ENCODE data around the gene RRBP1. TPM values are rescaled to one million over a fixed set of nuclear protein-coding genes. Genes with fewer than 3 reads are reported as not detected.

Gene RRBP1
- total RNA-seq, 1 experiment from 2014 or later = 70.4 TPM

GRCh38 chr20:17688965-17689364 is 6.9 kb upstream of the RRBP1 start:
- in situ Hi-C loops (cut with HindIII; ENCODE audit: low pct_unique_long_range_greater_than_20kb, low sequenced_read_pairs) = no loop called here
- no peak for DNase-seq (ENCODE audit: low read depth)

- in situ Hi-C loops (cut with HindIII; ENCODE audit: low pct_unique_long_range_greater_than_20kb, low sequenced_read_pairs) = no loop called here
Observed at GRCh38 chr20:17687800-17688199, 5.8 kb upstream of the RRBP1 start.

GRCh38 chr20:17685168-17685567 is 3.1 kb upstream of the RRBP1 start:
- no peak for DNase-seq (ENCODE audit: low read depth)

More at GRCh38 chr20:17687800-17688199, 5.8 kb upstream of the RRBP1 start:
- DNase-seq (ENCODE audit: low read depth) = no peak

GRCh38 chr20:17684077-17684888 is 2.2 kb upstream of the RRBP1 start:
- in situ Hi-C loops (cut with HindIII; ENCODE audit: low pct_unique_long_range_greater_than_20kb, low sequenced_read_pairs) = no loop called here
- no peak for DNase-seq (ENCODE audit: low read depth)

More at GRCh38 chr20:17685168-17685567, 3.1 kb upstream of the RRBP1 start:
- in situ Hi-C loops (cut with HindIII; ENCODE audit: low pct_unique_long_range_greater_than_20kb, low sequenced_read_pairs) = no loop called here

GRCh38 chr20:17683218-17684076 is 1.4 kb upstream of the RRBP1 start:
- in situ Hi-C loops (cut with HindIII; ENCODE audit: low pct_unique_long_range_greater_than_20kb, low sequenced_read_pairs) = no loop called here
- DNase-seq (ENCODE audit: low read depth) = no peak

GRCh38 chr20:17682889-17683198 is 802 bp upstream of the RRBP1 start:
- in situ Hi-C loops (cut with HindIII; ENCODE audit: low pct_unique_long_range_greater_than_20kb, low sequenced_read_pairs) = no loop called here
- DNase-seq (ENCODE audit: low read depth) = no peak

- in situ Hi-C loops (cut with HindIII; ENCODE audit: low pct_unique_long_range_greater_than_20kb, low sequenced_read_pairs) = no loop called here
Observed at GRCh38 chr20:17681726-17682102, 328 bp downstream of the RRBP1 start.

GRCh38 chr20:17680836-17681725 is 961 bp downstream of the RRBP1 start:
- in situ Hi-C loops (cut with HindIII; ENCODE audit: low pct_unique_long_range_greater_than_20kb, low sequenced_read_pairs) = no loop called here
- peak; percentile 67 for DNase-seq (ENCODE audit: low read depth)

More at GRCh38 chr20:17681726-17682102, 328 bp downstream of the RRBP1 start:
- DNase-seq (ENCODE audit: low read depth) = no peak

- in situ Hi-C loops (cut with HindIII; ENCODE audit: low pct_unique_long_range_greater_than_20kb, low sequenced_read_pairs) = no loop called here
- peak; percentile 68 for DNase-seq (ENCODE audit: low read depth)
Observed at GRCh38 chr20:17679941-17680835, 1.9 kb downstream of the RRBP1 start.

- DNase-seq (ENCODE audit: low read depth) = no peak
- in situ Hi-C loops (cut with HindIII; ENCODE audit: low pct_unique_long_range_greater_than_20kb, low sequenced_read_pairs) = no loop called here
Observed at GRCh38 chr20:17678886-17679285, 3.2 kb downstream of the RRBP1 start.

- in situ Hi-C loops (cut with HindIII; ENCODE audit: low pct_unique_long_range_greater_than_20kb, low sequenced_read_pairs) = no loop called here
- no peak for DNase-seq (ENCODE audit: low read depth)
Observed at GRCh38 chr20:17678295-17678694, 3.7 kb downstream of the RRBP1 start.

GRCh38 chr20:17676942-17677341 is 5.1 kb downstream of the RRBP1 start:
- DNase-seq (ENCODE audit: low read depth) = no peak
- in situ Hi-C loops (cut with HindIII; ENCODE audit: low pct_unique_long_range_greater_than_20kb, low sequenced_read_pairs) = no loop called here

GRCh38 chr20:17676378-17676759 is 5.7 kb downstream of the RRBP1 start:
- in situ Hi-C loops (cut with HindIII; ENCODE audit: low pct_unique_long_range_greater_than_20kb, low sequenced_read_pairs) = no loop called here
- DNase-seq (ENCODE audit: low read depth) = no peak

- in situ Hi-C loops (cut with HindIII; ENCODE audit: low pct_unique_long_range_greater_than_20kb, low sequenced_read_pairs) = no loop called here
Observed at GRCh38 chr20:17675519-17676377, 6.3 kb downstream of the RRBP1 start.

GRCh38 chr20:17674722-17675518 is 7.1 kb downstream of the RRBP1 start:
- in situ Hi-C loops (cut with HindIII; ENCODE audit: low pct_unique_long_range_greater_than_20kb, low sequenced_read_pairs) = no loop called here
- DNase-seq (ENCODE audit: low read depth) = no peak

More at GRCh38 chr20:17675519-17676377, 6.3 kb downstream of the RRBP1 start:
- no peak for DNase-seq (ENCODE audit: low read depth)

GRCh38 chr20:17673084-17673483 is 9.0 kb downstream of the RRBP1 start:
- DNase-seq (ENCODE audit: low read depth) = no peak
- in situ Hi-C loops (cut with HindIII; ENCODE audit: low pct_unique_long_range_greater_than_20kb, low sequenced_read_pairs) = no loop called here

All from Caki2 (cell line).